Ovary (tissue), 9 donors: ENCODE data around the gene HEBP1. TPM values are rescaled to one million over a fixed set of nuclear protein-coding genes. Genes with fewer than 3 reads are reported as not detected.

Experiments used
- DNase-seq, 5 donors: peaks; one replicate each; pipeline ENCODE4 v3.0.0-alpha.2; 2019 to 2020
- H3K27ac ChIP-seq, 2 donors: fragments of 200-600 bp; one replicate each; pipeline versions ENCODE4 v1.5.1 to v1.8.0; 2019 to 2022
- H3K27me3 ChIP-seq: fragments of 200-600 bp; one replicate; pipeline ENCODE4 v1.8.0; 2022
- H3K36me3 ChIP-seq: fragments of 200-600 bp; sonication (generic); one replicate; pipeline ENCODE4 v1.5.1; 2019
- H3K4me1 ChIP-seq: one replicate; pipeline ENCODE4 v1.8.1; 2013; ENCODE audit warnings: mild to moderate bottlenecking, moderate library complexity; ENCODE audit not compliant: insufficient read depth
- H3K4me3 ChIP-seq: fragments of 200-600 bp; sonication (generic); one replicate; pipeline ENCODE4 v1.5.1; 2017
- H3K9me3 ChIP-seq, 2 donors: fragments of 200-600 bp in 1 of 2; sonication (generic) in 1 of 2; one replicate each; pipeline versions ENCODE4 v1.5.1 to v1.8.1; 2013 to 2019; ENCODE audit warnings: mild to moderate bottlenecking in 1 of 2, moderate library complexity in 1 of 2
- CTCF ChIP-seq, 3 donors: fragments of 450-650 bp in 2 of 3; fragments of 200-600 bp in 1 of 3; IDR thresholded peaks; one replicate each; pipeline versions ENCODE4 v1.5.1 to v1.8.0; 2016 to 2022; ENCODE audit warnings: antibody characterized with exemption in 3 of 3, mild to moderate bottlenecking in 1 of 3
- EP300 ChIP-seq: sonication (generic); formaldehyde crosslinking; IDR thresholded peaks from one replicate; pipeline ENCODE4 v1.6.1; 2017; ENCODE audit warnings: antibody characterized with exemption
- POLR2A ChIP-seq: fragments of 450-650 bp; IDR thresholded peaks from one replicate; pipeline ENCODE4 v1.6.1; 2017; ENCODE audit warnings: antibody characterized with exemption, mild to moderate bottlenecking, moderate library complexity
- WGBS, 3 donors: extraction: QIAGEN DNeasy Blood & Tissue Kit in 1 of 3; methylation state at CpG; one replicate each; pipeline versions ENCODE4 v1.1.5 to v1.1.7; 2013 to 2017; 5-methylcytosine and 5-hydroxymethylcytosine counted together
- intact Hi-C, 4 donors: fragments of 100-400 bp; cut with DNase I; formaldehyde crosslinking; loops; one replicate each; pipeline versions ENCODE4 v1.11.0 to v1.15.1; 2022 to 2023
- polyA plus RNA-seq, 2 donors: library from polyadenylated mRNA; stranded (reverse); fragments of 200-250 nt in 1 of 2; fragments of 350-450 nt in 1 of 2; fragmentation: Illumina TruSeq in 1 of 2; extraction: RNeasy Lipid Tissue Mini Kit (QIAGEN cat#74804) in 1 of 2; gene quantifications; one replicate each; pipeline ENCODE4 v1.2.3, GENCODE V29; 2013 to 2014
- total RNA-seq, 7 donors: library from RNA; depleted of rRNA in 2 of 7; stranded (reverse); fragments of >200 nt in 2 of 7; fragmentation: NEBNext Ultra II Directional in 3 of 7; extraction: Animal tissue kit (Norgen Biotek cat#: 25700) in 3 of 7; gene quantifications; one replicate each; pipeline versions ENCODE4 v1.1.0 to v1.2.4, GENCODE V29; 2016 to 2023
- donor health status: DM: no; HTN: no; CAD: no; lungs with moderate emphysema.
- donor health status: DM: no; HTN: no; CAD: no.
- donor health status: Bipolar disorder and iron deficiency.
- donor health status: DM: yes; HTN: yes; CAD: no.
- donor health status: DM: no; HTN: no; CAD: no.
- donor health status: DM: yes; HTN: yes; CAD: no.

The HEBP1 gene
- total and polyA plus RNA-seq, 9 donors, result 31.6 to 150 (median 85.4) TPM

- intact Hi-C loops, result no loop called here
These were observed 32.1 kb upstream of the HEBP1 start for GRCh38 chr12:13032164-13032563.

GRCh38 chr12:13030541-13031291 lies 30.7 kb upstream of the HEBP1 start:
- intact Hi-C loops, result no loop called here
- TF ChIP-seq CTCF (IDR thresholded peaks at IDR 0.05), result no peak
- no peak for TF ChIP-seq EP300
- Histone ChIP-seq H3K9me3 (no peaks in the 10 kb centered on the region), H3K27ac (no peak overlapping the region), H3K27me3 (no peaks in the 10 kb centered on the region), H3K4me3 (no peak overlapping the region), H3K4me1 (no peaks in the 10 kb centered on the region), H3K36me3 (no peaks in the 10 kb centered on the region)
- DNase-seq, result no peak
- 82 to 83% (median 83%) methylated on average over 9 of the region's 9 CpGs for WGBS, 3 donors

More at GRCh38 chr12:13032164-13032563, 32.1 kb upstream of the HEBP1 start:
- Histone ChIP-seq H3K36me3 (no peaks in the 10 kb centered on the region), H3K27ac (no peak overlapping the region), H3K4me1 (no peaks in the 10 kb centered on the region), H3K27me3 (no peaks in the 10 kb centered on the region), H3K4me3 (no peak overlapping the region), H3K9me3 (no peaks in the 10 kb centered on the region)
- DNase-seq, result no peak
- WGBS, 3 donors, result 95 to 98% (median 98%) methylated on average over 2 of the region's 2 CpGs
- TF ChIP-seq POLR2A (no peak), EP300 (no peak), CTCF (IDR thresholded peaks at IDR 0.05) (no peak)

GRCh38 chr12:13028825-13029570 lies 28.9 kb upstream of the HEBP1 start:
- Histone ChIP-seq H3K4me3 (no peak overlapping the region), H3K27me3 (no peaks in the 10 kb centered on the region), H3K4me1 (no peaks in the 10 kb centered on the region), H3K36me3 (no peaks in the 10 kb centered on the region), H3K27ac (no peak overlapping the region), H3K9me3 (no peaks in the 10 kb centered on the region)
- TF ChIP-seq CTCF (IDR thresholded peaks at IDR 0.05) (no peak), EP300 (no peak), POLR2A (no peak)
- WGBS, 3 donors, result 72 to 81% (median 73%) methylated on average over 4 of the region's 4 CpGs
- no peak for DNase-seq
- intact Hi-C loops, result loop anchor here in 1 of 4 donors (10.0 kb wide), 1 partner anchor 176 kb away; no protein-coding TSS in a partner anchor

GRCh38 chr12:13027508-13027907 lies 27.4 kb upstream of the HEBP1 start:
- no peaks in the 10 kb centered on the region for H3K4me1 ChIP-seq
- H3K4me3 ChIP-seq, result no peak overlapping the region
- intact Hi-C loops, result loop anchor here in 1 of 4 donors (10.0 kb wide), 1 partner anchor 177 kb away; no protein-coding TSS in a partner anchor
- TF ChIP-seq POLR2A, result no peak
- TF ChIP-seq EP300, result no peak
- TF ChIP-seq CTCF (IDR thresholded peaks at IDR 0.05), result no peak
- no peak overlapping the region for H3K27ac ChIP-seq
- H3K9me3 ChIP-seq, result no peaks in the 10 kb centered on the region
- H3K27me3 ChIP-seq, result no peaks in the 10 kb centered on the region
- no peak for DNase-seq
- H3K36me3 ChIP-seq, result no peaks in the 10 kb centered on the region
